H1 (cell line): Measurements from ENCODE around the gene MBTPS1. TPM values are rescaled to one million over a fixed set of nuclear protein-coding genes. Genes with fewer than 3 reads are reported as not detected.

Source experiments
- CTCF ChIA-PET: fragments of 300-600 bp; sonication (Branson Sonifier 250); formaldehyde crosslinking; loops from one replicate; lab custom pipeline; 2021; ENCODE audit not compliant: partially characterized antibody; lab: Charles Lee
- POLR2A ChIA-PET: fragments of 300-600 bp; sonication (Branson Sonifier 250); formaldehyde crosslinking; loops from one replicate; lab custom pipeline; 2021; ENCODE audit warnings: inconsistent platforms; ENCODE audit not compliant: partially characterized antibody; lab: Charles Lee
- DNase-seq, 2 experiments: peaks; one replicate each; pipeline versions ENCODE4 v3.0.0 to v3.0.0-alpha.2; 2010 to 2022; ENCODE audit warnings: low spot score in 2 of 2, low read depth in 1 of 2, mixed read lengths in 1 of 2
- FAIRE-seq: peaks from 2 replicates; lab custom pipeline; 2011; peaks lifted over from hg19 to GRCh38; lab: Jason Lieb, UNC
- H2AFZ ChIP-seq: 2 replicates; pipeline ENCODE4 v1.8.1; 2012; ENCODE audit warnings: low read length, inconsistent platforms
- H2AK5ac ChIP-seq: 2 replicates; pipeline ENCODE4 v1.6.1; 2013; ENCODE audit warnings: low read depth, low read length
- H2BK120ac ChIP-seq: replicated peaks from 2 replicates; pipeline ENCODE3; 2013; ENCODE audit warnings: low read depth, low read length, inconsistent platforms
- H2BK12ac ChIP-seq: 2 replicates; pipeline ENCODE4 v1.6.1; 2013; ENCODE audit warnings: low read depth, low read length
- H2BK15ac ChIP-seq: 2 replicates; pipeline ENCODE4 v1.6.1; 2013; ENCODE audit warnings: low read length
- H2BK20ac ChIP-seq: 2 replicates; pipeline ENCODE4 v1.6.1; 2013; ENCODE audit warnings: low read length
- H2BK5ac ChIP-seq: 2 replicates; pipeline ENCODE4 v1.6.1; 2013; ENCODE audit warnings: low read depth, low read length
- H3K14ac ChIP-seq: 2 replicates; pipeline ENCODE4 v1.6.1; 2013; ENCODE audit warnings: inconsistent platforms; ENCODE audit not compliant: insufficient read length
- H3K18ac ChIP-seq: 2 replicates; pipeline ENCODE4 v1.6.1; 2013; ENCODE audit warnings: low read length; ENCODE audit errors: extremely low read depth
- H3K23ac ChIP-seq: 2 replicates; pipeline ENCODE4 v1.6.1; 2013; ENCODE audit warnings: inconsistent platforms; ENCODE audit not compliant: insufficient read length
- H3K23me2 ChIP-seq: 2 replicates; pipeline ENCODE4 v1.6.1; 2013; ENCODE audit warnings: low read depth, low read length
- H3K27ac ChIP-seq: 2 replicates; pipeline ENCODE4 v1.6.1; 2011; ENCODE audit warnings: low read depth, low read length, inconsistent platforms
- H3K27me3 ChIP-seq, 4 experiments: replicated peaks in 1 of 4; 1 replicate in 1 of 4; 2 replicates in 3 of 4; pipeline versions ENCODE4 v1.6.1 to v1.8.1; 2011 to 2013; ENCODE audit warnings: low read length in 3 of 4, mild to moderate bottlenecking in 3 of 4, inconsistent platforms in 2 of 4, mixed read lengths in 2 of 4, moderate library complexity in 1 of 4; ENCODE audit not compliant: control insufficient read depth in 3 of 4, insufficient read depth in 3 of 4; ENCODE audit errors: extremely low read depth in 1 of 4
- H3K36me3 ChIP-seq, 4 experiments: 2 replicates each; pipeline versions ENCODE4 v1.6.1 to v1.8.1; 2011 to 2013; ENCODE audit warnings: mild to moderate bottlenecking in 4 of 4, low read length in 3 of 4, moderate library complexity in 2 of 4, control low read depth in 1 of 4, inconsistent platforms in 1 of 4; ENCODE audit not compliant: insufficient read depth in 4 of 4, control insufficient read depth in 2 of 4
- H3K4ac ChIP-seq: replicated peaks from 2 replicates; pipeline ENCODE3; 2013; ENCODE audit warnings: low read length, low read depth, mixed read lengths, inconsistent platforms; ENCODE audit not compliant: insufficient read length
- H3K4me1 ChIP-seq, 4 experiments: replicated peaks in 1 of 4; 1 replicate in 1 of 4; 2 replicates in 3 of 4; pipeline versions ENCODE4 v1.6.1 to v1.8.1; 2011 to 2013; ENCODE audit warnings: low read length in 3 of 4, inconsistent platforms in 2 of 4, mixed read lengths in 1 of 4; ENCODE audit not compliant: insufficient read depth in 4 of 4, control insufficient read depth in 3 of 4
- H3K4me2 ChIP-seq, 2 experiments: 2 replicates each; pipeline versions ENCODE4 v1.6.1 to v1.8.1; 2011 to 2013; ENCODE audit warnings: low read depth in 2 of 2, low read length in 2 of 2, control low read depth in 1 of 2, inconsistent platforms in 1 of 2, mild to moderate bottlenecking in 1 of 2; ENCODE audit not compliant: insufficient read depth in 1 of 2
- H3K4me3 ChIP-seq, 4 experiments: fragments of 200-600, 300-600 bp in 1 of 4; sonication (generic), shearing (Covaris generic), sonication (Bioruptor Twin) in 1 of 4; 2 replicates each; pipeline versions ENCODE4 v1.5.1 to v1.8.1; 2011 to 2016; ENCODE audit warnings: low read length in 4 of 4, low read depth in 3 of 4, control low read depth in 2 of 4, inconsistent platforms in 2 of 4, mild to moderate bottlenecking in 2 of 4, mixed read lengths in 1 of 4, moderate library complexity in 1 of 4; ENCODE audit not compliant: insufficient read depth in 2 of 4; ENCODE audit errors: extremely low read depth in 1 of 4
- H3K56ac ChIP-seq: replicated peaks from 2 replicates; pipeline ENCODE3; 2013; ENCODE audit warnings: low read depth, mild to moderate bottlenecking, mixed read lengths, low read length, inconsistent platforms; ENCODE audit not compliant: insufficient read length
- H3K79me1 ChIP-seq: 2 replicates; pipeline ENCODE4 v1.6.1; 2013; ENCODE audit warnings: low read depth, low read length, control low read depth
- H3K79me2 ChIP-seq, 2 experiments: 2 replicates each; pipeline versions ENCODE4 v1.6.1 to v1.8.1; 2012 to 2013; ENCODE audit warnings: low read length in 2 of 2, mild to moderate bottlenecking in 2 of 2, inconsistent platforms in 1 of 2; ENCODE audit not compliant: insufficient read depth in 2 of 2, control insufficient read depth in 1 of 2
- H3K9ac ChIP-seq, 4 experiments: replicated peaks in 1 of 4; 1 replicate in 1 of 4; 2 replicates in 3 of 4; pipeline versions ENCODE4 v1.6.1 to v1.8.1; 2011 to 2013; ENCODE audit warnings: low read depth in 3 of 4, low read length in 3 of 4, control low read depth in 2 of 4, mild to moderate bottlenecking in 2 of 4, moderate library complexity in 2 of 4, inconsistent platforms in 1 of 4; ENCODE audit errors: extremely low read depth in 1 of 4
- H3K9me3 ChIP-seq, 2 experiments: 2 replicates each; pipeline versions ENCODE4 v1.6.1 to v1.8.1; 2012 to 2013; ENCODE audit warnings: mild to moderate bottlenecking in 2 of 2, moderate library complexity in 2 of 2, control low read depth in 1 of 2, inconsistent platforms in 1 of 2, low read depth in 1 of 2, low read length in 1 of 2, mixed read lengths in 1 of 2; ENCODE audit not compliant: insufficient read depth in 2 of 2
- H4K20me1 ChIP-seq, 2 experiments: replicated peaks in 1 of 2; 2 replicates each; pipeline versions ENCODE3 to v1.8.1; 2011 to 2013; ENCODE audit warnings: inconsistent platforms in 2 of 2, low read length in 2 of 2, mild to moderate bottlenecking in 1 of 2; ENCODE audit not compliant: insufficient read depth in 2 of 2, control insufficient read depth in 1 of 2
- H4K5ac ChIP-seq: 2 replicates; pipeline ENCODE4 v1.6.1; 2013; ENCODE audit warnings: low read length, low read depth, mixed read lengths, inconsistent platforms; ENCODE audit not compliant: insufficient read length
- H4K8ac ChIP-seq: 2 replicates; pipeline ENCODE4 v1.8.0; 2013; ENCODE audit warnings: mild to moderate bottlenecking, moderate library complexity, low read length, inconsistent platforms; ENCODE audit not compliant: insufficient read depth; ENCODE audit errors: extremely low read depth
- H4K91ac ChIP-seq: replicated peaks from 2 replicates; pipeline ENCODE3; 2013; ENCODE audit warnings: low read length, mixed read lengths, inconsistent platforms; ENCODE audit not compliant: insufficient read length
- CBX8 ChIP-seq: fragments of 300-800, 300-1000 bp; sonication (generic); IDR thresholded peaks from 2 replicates; pipeline ENCODE4 v1.7.1; 2016; ENCODE audit warnings: low read depth, low read length, borderline replicate concordance
- RAD21 ChIP-seq, 2 experiments: IDR thresholded peaks in 1 of 2; conservative IDR thresholded peaks in 1 of 2; 2 replicates each; pipeline ENCODE4 v1.6.1; 2011; ENCODE audit warnings: low read depth in 2 of 2, low read length in 2 of 2, improper control_type of control experiment in 1 of 2, inconsistent platforms in 1 of 2, mild to moderate bottlenecking in 1 of 2, moderate library complexity in 1 of 2
- WGBS, 2 experiments: shearing (Covaris generic) in 1 of 2; methylation state at CpG; one replicate each; pipeline versions ENCODE4 v1.1.6 to v1.1.7; 2013 to 2015; ENCODE audit warnings: low lambda C conversion rate in 2 of 2, mixed read lengths in 2 of 2, inconsistent platforms in 1 of 2, low coverage in 1 of 2, missing lambda C conversion rate in 1 of 2; ENCODE audit not compliant: insufficient replicate concordance in 2 of 2, insufficient coverage in 1 of 2, insufficient read length in 1 of 2; ENCODE audit errors: extremely low coverage in 1 of 2, missing lambda C conversion rate in 1 of 2; 5-methylcytosine and 5-hydroxymethylcytosine counted together
- polyA plus RNA-seq, 7 experiments: library from polyadenylated mRNA; depleted of rRNA in 3 of 7; stranded (reverse) in 5 of 7; unstranded in 2 of 7; fragments of >200 nt in 5 of 7; fragments of 200-250 nt in 2 of 7; gene quantifications; 1 replicate in 5 of 7; 2 replicates in 1 of 7; 4 replicates in 1 of 7; pipeline versions ENCODE4 v1.2.1 to v1.2.3, GENCODE V29; 2011 to 2013; ENCODE audit warnings: missing spikeins in 2 of 7, mixed read lengths in 2 of 7
- total RNA-seq: library from RNA; stranded (reverse); fragmentation: NEBNext Ultra II Directional; extraction: Animal tissue kit (Norgen Biotek cat#: 25700); gene quantifications from 2 replicates; pipeline ENCODE4 v1.2.1, GENCODE V29; 2021
- TF ChIP-seq, protein P1 (sequence below), 3 experiments: IDR thresholded peaks; 1 replicate in 2 of 3; 2 replicates in 1 of 3; pipeline versions ENCODE4 v1.5.1 to v1.6.1; 2011; ENCODE audit warnings: low read length in 3 of 3, mild to moderate bottlenecking in 3 of 3, inconsistent platforms in 2 of 3, low read depth in 1 of 3, moderate library complexity in 1 of 3; ENCODE audit not compliant: insufficient read depth in 1 of 3; ENCODE audit errors: control extremely low read depth in 1 of 3

MBTPS1 gene
- total and polyA plus RNA-seq, 2 of the 8 experiments (the other 6 are each of a cell fraction or from before 2014, with no cell fraction given): 30.6 to 53.3 TPM

DNA sequence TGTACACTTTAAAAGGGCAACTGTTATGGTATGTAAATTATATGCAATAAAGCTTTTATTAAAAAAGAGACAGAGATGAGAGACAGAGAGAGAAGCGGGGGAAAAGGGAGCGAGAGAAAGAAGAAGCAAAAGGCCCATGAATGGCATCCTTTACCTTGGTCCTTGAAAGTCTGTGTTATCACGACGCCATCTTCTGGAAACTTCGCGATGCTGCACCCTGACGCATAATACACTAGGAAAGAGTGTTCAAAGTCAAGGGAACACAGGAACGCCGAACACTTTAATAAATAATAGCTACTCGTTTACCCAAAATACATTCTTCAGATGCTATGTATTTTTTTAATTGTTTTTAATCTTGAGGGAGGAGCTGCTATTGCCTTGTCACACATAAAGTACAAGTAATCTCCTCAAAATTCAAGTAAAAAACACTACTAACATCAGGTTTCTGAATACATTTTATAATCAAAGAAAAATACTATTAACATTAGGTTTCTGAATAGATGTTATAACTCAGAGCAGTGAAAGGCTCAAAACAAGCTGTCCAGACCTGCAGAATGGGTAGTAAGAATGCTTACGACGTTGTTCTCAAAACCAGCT lies 51.1 kb downstream of the MBTPS1 start:
- ChIA-PET CTCF (interaction anchor here (0.6 to 21.4 kb wide), 51 partner anchors 9 to 1023 kb away, joined by 3 to 366 read pairs (median 5); partner anchors contain the start of genes OSGIN1 and SLC38A8), POLR2A (interaction anchor here (1.1 to 1.4 kb wide), 2 partner anchors 11 to 105 kb away, joined by 3 read pairs; no protein-coding TSS in a partner anchor)
- no peak overlapping the region for H2BK15ac ChIP-seq
- no peaks in the 10 kb centered on the region for H3K79me2 ChIP-seq
- DNase-seq (no peak), FAIRE-seq (peak; percentile 84)
- peaks cover 15 to 42% (median 37%) of the 10 kb centered on the region in 4 experiments; a peak in 7 of 8 replicates for H3K36me3 ChIP-seq
- H3K56ac ChIP-seq: no peak overlapping the region
- H3K79me1 ChIP-seq: no peaks in the 10 kb centered on the region
- no peak overlapping the region for H4K5ac ChIP-seq
- no peak overlapping the region for H3K23ac ChIP-seq
- H3K23me2 ChIP-seq: no peaks in the 10 kb centered on the region
- no peak overlapping the region for H3K4ac ChIP-seq
- TF ChIP-seq RAD21 (IDR thresholded peaks at IDR 0.05 in 1 of 2, conservative IDR thresholded peaks at IDR 0.05 in 1 of 2; ENCODE audit: low read depth in 2 of 2, low read length in 2 of 2) (peak; percentile 66 to 73), CBX8 (no peak)
- TF ChIP-seq, protein P1, sequence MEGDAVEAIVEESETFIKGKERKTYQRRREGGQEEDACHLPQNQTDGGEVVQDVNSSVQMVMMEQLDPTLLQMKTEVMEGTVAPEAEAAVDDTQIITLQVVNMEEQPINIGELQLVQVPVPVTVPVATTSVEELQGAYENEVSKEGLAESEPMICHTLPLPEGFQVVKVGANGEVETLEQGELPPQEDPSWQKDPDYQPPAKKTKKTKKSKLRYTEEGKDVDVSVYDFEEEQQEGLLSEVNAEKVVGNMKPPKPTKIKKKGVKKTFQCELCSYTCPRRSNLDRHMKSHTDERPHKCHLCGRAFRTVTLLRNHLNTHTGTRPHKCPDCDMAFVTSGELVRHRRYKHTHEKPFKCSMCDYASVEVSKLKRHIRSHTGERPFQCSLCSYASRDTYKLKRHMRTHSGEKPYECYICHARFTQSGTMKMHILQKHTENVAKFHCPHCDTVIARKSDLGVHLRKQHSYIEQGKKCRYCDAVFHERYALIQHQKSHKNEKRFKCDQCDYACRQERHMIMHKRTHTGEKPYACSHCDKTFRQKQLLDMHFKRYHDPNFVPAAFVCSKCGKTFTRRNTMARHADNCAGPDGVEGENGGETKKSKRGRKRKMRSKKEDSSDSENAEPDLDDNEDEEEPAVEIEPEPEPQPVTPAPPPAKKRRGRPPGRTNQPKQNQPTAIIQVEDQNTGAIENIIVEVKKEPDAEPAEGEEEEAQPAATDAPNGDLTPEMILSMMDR (IDR thresholded peaks at IDR 0.05; ENCODE audit: control extremely low read depth in 1 of 3, insufficient read depth in 1 of 3, low read depth in 1 of 3, low read length in 3 of 3): peak; percentile 56 to 81 (median 70)
- H4K8ac ChIP-seq: no peak overlapping the region
- no peak overlapping the region for H2BK5ac ChIP-seq
- no peak overlapping the region for H2AFZ ChIP-seq
- H3K27ac ChIP-seq: no peak overlapping the region
- H3K9me3 ChIP-seq: no peaks in the 10 kb centered on the region
- H2BK12ac ChIP-seq: no peak overlapping the region
- H3K4me2 ChIP-seq: no peak overlapping the region
- no peak overlapping the region for H2BK120ac ChIP-seq
- no peak overlapping the region for H3K14ac ChIP-seq
- 54% methylated on average over 12 of the region's 12 CpGs; no CpG with 5 or more reads in 1 of the 2 experiments for WGBS, 2 experiments
- H3K4me3 ChIP-seq: no peak overlapping the region
- H2BK20ac ChIP-seq: no peak overlapping the region
- H2AK5ac ChIP-seq: no peak overlapping the region
- H4K20me1 ChIP-seq: peaks cover 0 to 6% of the 10 kb centered on the region in 2 experiments
- no peak overlapping the region for H3K18ac ChIP-seq
- H3K4me1 ChIP-seq: no peaks in the 10 kb centered on the region
- no peak overlapping the region for H4K91ac ChIP-seq
- no peaks in the 10 kb centered on the region for H3K27me3 ChIP-seq
- no peak overlapping the region for H3K9ac ChIP-seq
